HK-2 (cell line): Measurements from ENCODE around the gene HESX1.

Source experiments
- DNase-seq: peaks from one replicate; pipeline ENCODE4 v3.0.0-alpha.2; 2018; ENCODE audit not compliant: unreplicated experiment

Gene HESX1

GRCh38 chr3:57199895-57200297 is at the start of gene HESX1:
TSS of gene HESX1 (minus strand) at chr3:57199978. CDS start at chr3:57199918, 60 bp downstream.
- DNase-seq, result no peak

- no peak for DNase-seq
Observed at GRCh38 chr3:57244946-57245345, 45.2 kb upstream of the HESX1 start.

GRCh38 chr3:57234613-57235575 is 35.1 kb upstream of the HESX1 start:
- DNase-seq, result no peak

GRCh38 chr3:57233799-57234198 is 34.0 kb upstream of the HESX1 start:
- no peak for DNase-seq

GRCh38 chr3:57230006-57230405 is 30.2 kb upstream of the HESX1 start:
- no peak for DNase-seq

- peak; percentile 31 for DNase-seq
Observed at GRCh38 chr3:57227930-57228751, 28.4 kb upstream of the HESX1 start.

GRCh38 chr3:57227204-57227929 is 27.6 kb upstream of the HESX1 start, which contains the start of gene APPL1:
TSS of gene APPL1 (plus strand) at chr3:57227729. CDS start at chr3:57227884, 155 bp downstream.
- DNase-seq, result peak; percentile 90

GRCh38 chr3:57226176-57226575 is 26.4 kb upstream of the HESX1 start:
- DNase-seq, result no peak

GRCh38 chr3:57224856-57225255 is 25.1 kb upstream of the HESX1 start:
- no peak for DNase-seq

- DNase-seq, result no peak
Observed at GRCh38 chr3:57221883-57222282, 22.1 kb upstream of the HESX1 start.

- no peak for DNase-seq
Observed at GRCh38 chr3:57206423-57206822, 6.6 kb upstream of the HESX1 start.

GRCh38 chr3:57194641-57195040 is 5.1 kb downstream of the HESX1 start:
- DNase-seq, result no peak

GRCh38 chr3:57192028-57192427 is 7.8 kb downstream of the HESX1 start:
- no peak for DNase-seq

GRCh38 chr3:57184526-57184925 is 15.3 kb downstream of the HESX1 start:
- DNase-seq, result no peak

GRCh38 chr3:57179580-57180410 is 20.0 kb downstream of the HESX1 start:
- DNase-seq, result no peak

GRCh38 chr3:57176045-57176444 is 23.7 kb downstream of the HESX1 start:
- DNase-seq, result no peak

GRCh38 chr3:57173687-57174086 is 26.1 kb downstream of the HESX1 start:
- DNase-seq, result no peak

- DNase-seq, result no peak
Observed at GRCh38 chr3:57170946-57171345, 28.8 kb downstream of the HESX1 start.

- peak; percentile 71 for DNase-seq
Observed at GRCh38 chr3:57169872-57170623, 29.7 kb downstream of the HESX1 start.

- DNase-seq, result peak; percentile 35
Observed at GRCh38 chr3:57169108-57169507, 30.7 kb downstream of the HESX1 start.
